SK-N-SH (cell line): ENCODE data around the gene FCRL5. TPM values are rescaled to one million over a fixed set of nuclear protein-coding genes. Genes with fewer than 3 reads are reported as not detected.

ENCODE experiments used
- CTCF ChIA-PET: fragments of 300-600, 350-600 bp; formaldehyde crosslinking; extraction: SDS; loops from one replicate; lab custom pipeline; 2021; lab: Yijun Ruan, JAX
- POLR2A ChIA-PET: fragments of 350-600 bp; sonication (Branson Sonifier 250); formaldehyde crosslinking; extraction: SDS; loops from one replicate; lab custom pipeline; 2020; ENCODE audit warnings: antibody characterized with exemption, inconsistent platforms; lab: Yijun Ruan, JAX
- DNase-seq: peaks from one replicate; pipeline ENCODE4 v3.0.0; 2012
- H2AFZ ChIP-seq: fragments of 200-600 bp; sonication (generic); 2 replicates; pipeline ENCODE4 v1.8.1; 2016; ENCODE audit warnings: antibody characterized with exemption, mild to moderate bottlenecking, low read depth
- H3F3A ChIP-seq: fragments of 200-600 bp; sonication (generic); replicated peaks from 2 replicates; pipeline ENCODE3; 2016; ENCODE audit warnings: antibody characterized with exemption, mild to moderate bottlenecking; ENCODE audit not compliant: insufficient read depth
- H3K27ac ChIP-seq, 2 experiments: fragments of 200-500 bp in 1 of 2; fragments of 200-600 bp in 1 of 2; sonication (Bioruptor generic) in 1 of 2; sonication (generic), shearing (Covaris generic) in 1 of 2; 2 replicates each; pipeline versions ENCODE4 v1.5.1 to v1.6.1; 2014 to 2016; ENCODE audit warnings: low read depth in 2 of 2, inconsistent platforms in 1 of 2, low read length in 1 of 2, mild to moderate bottlenecking in 1 of 2, mixed read lengths in 1 of 2
- H3K27me3 ChIP-seq: fragments of 200-600 bp; sonication (generic), shearing (Covaris generic); 2 replicates; pipeline ENCODE4 v1.6.1; 2016; ENCODE audit warnings: mixed run types; ENCODE audit not compliant: insufficient read depth
- H3K36me3 ChIP-seq, 2 experiments: fragments of 200-500 bp in 1 of 2; fragments of 200-600 bp in 1 of 2; sonication (Bioruptor generic) in 1 of 2; sonication (generic) in 1 of 2; replicated peaks in 1 of 2; 2 replicates each; pipeline versions ENCODE3 to v1.5.1; 2014 to 2016; ENCODE audit warnings: low read length in 1 of 2, mild to moderate bottlenecking in 1 of 2; ENCODE audit not compliant: insufficient read depth in 2 of 2, control insufficient read depth in 1 of 2
- H3K4me1 ChIP-seq, 2 experiments: fragments of 200-500 bp in 1 of 2; fragments of 200-600 bp in 1 of 2; sonication (Bioruptor generic) in 1 of 2; sonication (generic), shearing (Covaris generic) in 1 of 2; 2 replicates each; pipeline versions ENCODE4 v1.5.1 to v1.6.1; 2014 to 2016; ENCODE audit warnings: low read depth in 1 of 2, low read length in 1 of 2, mixed run types in 1 of 2; ENCODE audit not compliant: insufficient read depth in 2 of 2, control insufficient read depth in 1 of 2
- H3K4me2 ChIP-seq: fragments of 200-600 bp; sonication (generic), shearing (Covaris generic); 2 replicates; pipeline ENCODE4 v1.6.1; 2017; ENCODE audit warnings: mixed run types
- H3K4me3 ChIP-seq, 2 experiments: fragments of 200-500 bp in 1 of 2; fragments of 200-600 bp in 1 of 2; sonication (Bioruptor generic) in 1 of 2; sonication (generic), shearing (Covaris generic) in 1 of 2; 2 replicates each; pipeline versions ENCODE4 v1.5.1 to v1.8.1; 2014 to 2016; ENCODE audit warnings: low read depth in 2 of 2, inconsistent platforms in 1 of 2, low read length in 1 of 2, mild to moderate bottlenecking in 1 of 2, mixed read lengths in 1 of 2, moderate library complexity in 1 of 2
- H3K79me2 ChIP-seq: fragments of 200-600 bp; sonication (generic); 2 replicates; pipeline ENCODE4 v1.8.1; 2017; ENCODE audit warnings: mild to moderate bottlenecking; ENCODE audit not compliant: insufficient read depth
- H3K9ac ChIP-seq: fragments of 200-600 bp; sonication (generic); 2 replicates; pipeline ENCODE4 v1.6.1; 2017; ENCODE audit warnings: mixed run types
- H3K9me2 ChIP-seq: fragments of 200-600 bp; sonication (generic); 2 replicates; pipeline ENCODE4 v1.6.1; 2017; ENCODE audit warnings: mixed run types
- H3K9me3 ChIP-seq: fragments of 200-600 bp; sonication (generic); 2 replicates; pipeline ENCODE4 v1.6.1; 2017; ENCODE audit warnings: mixed run types, mild to moderate bottlenecking, moderate library complexity
- H4K20me1 ChIP-seq: fragments of 200-600 bp; sonication (generic); 2 replicates; pipeline ENCODE4 v1.6.1; 2017; ENCODE audit warnings: mild to moderate bottlenecking, mixed run types; ENCODE audit not compliant: insufficient read depth
- CTCF ChIP-seq: fragments of 200-600 bp; sonication (generic); IDR thresholded peaks from 2 replicates; pipeline ENCODE4 v1.6.1; 2017; ENCODE audit warnings: antibody characterized with exemption, mild to moderate bottlenecking, moderate library complexity
- ELF1 ChIP-seq: IDR thresholded peaks from 2 replicates; pipeline ENCODE4 v1.4.0; 2012
- FOXM1 ChIP-seq: IDR thresholded peaks from 2 replicates; pipeline ENCODE4 v1.4.0; 2012; ENCODE audit warnings: low read depth, mild to moderate bottlenecking
- GABPA ChIP-seq: IDR thresholded peaks from 2 replicates; pipeline ENCODE4 v1.4.0; 2012; ENCODE audit warnings: low read depth, mild to moderate bottlenecking
- IRF3 ChIP-seq: fragments of 150-350 bp; IDR thresholded peaks from 2 replicates; pipeline ENCODE4 v1.6.1; 2016; ENCODE audit warnings: mild to moderate bottlenecking, low read depth, low read length
- MEF2A ChIP-seq: IDR thresholded peaks from 2 replicates; pipeline ENCODE4 v1.4.0; 2012; ENCODE audit warnings: low read depth, borderline replicate concordance
- NRF1 ChIP-seq: IDR thresholded peaks from 2 replicates; pipeline ENCODE4 v1.6.1; 2012; ENCODE audit warnings: low read depth, mild to moderate bottlenecking, low read length
- RCOR1 ChIP-seq: fragments of 150-350 bp; IDR thresholded peaks from 2 replicates; pipeline ENCODE4 v1.6.1; 2017; ENCODE audit warnings: antibody characterized with exemption, low read length
- REST ChIP-seq: IDR thresholded peaks from 2 replicates; pipeline ENCODE4 v1.6.1; 2012; ENCODE audit warnings: mild to moderate bottlenecking, low read depth, low read length, moderate library complexity
- RXRA ChIP-seq: IDR thresholded peaks from 2 replicates; pipeline ENCODE4 v1.4.0; 2012; ENCODE audit warnings: low read depth, mild to moderate bottlenecking, borderline replicate concordance
- SMC3 ChIP-seq: IDR thresholded peaks from 2 replicates; pipeline ENCODE4 v1.6.1; 2012; ENCODE audit warnings: low read depth, low read length, improper control_type of control experiment
- USF1 ChIP-seq: IDR thresholded peaks from 2 replicates; pipeline ENCODE4 v1.4.0; 2012; ENCODE audit warnings: low read depth, borderline replicate concordance
- USF2 ChIP-seq: fragments of 150-350 bp; IDR thresholded peaks from 2 replicates; pipeline ENCODE4 v1.6.1; 2017; ENCODE audit warnings: antibody characterized with exemption, low read length, low read depth, borderline replicate concordance
- polyA plus RNA-seq, 3 experiments: library from polyadenylated mRNA; depleted of rRNA; stranded (reverse); fragments of >200 nt; gene quantifications; 2 replicates each; pipeline ENCODE4 v1.2.3, GENCODE V29; 2012

Gene FCRL5
- polyA plus RNA-seq, 1 of the 3 experiments (the other 2 are of a cell fraction), result not detected

- H3K27me3 ChIP-seq, result no peaks in the 10 kb centered on the region; the same call in 1 of the 2 replicates
- no peaks in the 10 kb centered on the region for H4K20me1 ChIP-seq
- H3K4me2 ChIP-seq, result no peak overlapping the region
- no peak overlapping the region for H3K27ac ChIP-seq
- no peaks in the 10 kb centered on the region for H3K36me3 ChIP-seq
- H3K4me1 ChIP-seq, result no peaks in the 10 kb centered on the region
- no peaks in the 10 kb centered on the region for H3K79me2 ChIP-seq
- H3F3A ChIP-seq, result no peaks in the 10 kb centered on the region
- H3K4me3 ChIP-seq, result no peak overlapping the region
- CTCF ChIA-PET, result no interaction called here
- no peak for DNase-seq
- no peaks in the 10 kb centered on the region for H3K9me3 ChIP-seq
- H2AFZ ChIP-seq, result no peak overlapping the region
- TF ChIP-seq GABPA, result no peak
- TF ChIP-seq RXRA, result no peak
- no peak for TF ChIP-seq CTCF
- TF ChIP-seq FOXM1, result no peak
- no peak for TF ChIP-seq NRF1
- no peak for TF ChIP-seq MEF2A
- no peak for TF ChIP-seq IRF3
- TF ChIP-seq USF1, result no peak
- no peak for TF ChIP-seq RCOR1
- no peak for TF ChIP-seq USF2
- TF ChIP-seq SMC3, result no peak
- no peak for TF ChIP-seq ELF1
- TF ChIP-seq REST, result no peak
- H3K9ac ChIP-seq, result no peak overlapping the region
- H3K9me2 ChIP-seq, result no peaks in the 10 kb centered on the region
- POLR2A ChIA-PET, result no interaction called here
These were observed 74.3 kb downstream of the FCRL5 start for GRCh38 chr1:157478030-157478429.
